ENCODE data around the gene SMAD1. TPM values are rescaled to one million over a fixed set of nuclear protein-coding genes. Genes with fewer than 3 reads are reported as not detected.
A peak's percentile ranks its signal among the peaks of the same experiment; 100 is the strongest.

SMAD1 gene
- total RNA-seq: 14.5 to 17.6 TPM (median 16.5 TPM) in 3 replicates
- long read RNA-seq, transcript SMAD1-201 (7 exons, 1,966 nt): major isoform, 5 of 8 reads
- long read RNA-seq, partial matches to known transcripts: 1 of 8 reads
- long read RNA-seq, other reads (novel, unspliced or antisense): 2 of 8 reads

DNA sequence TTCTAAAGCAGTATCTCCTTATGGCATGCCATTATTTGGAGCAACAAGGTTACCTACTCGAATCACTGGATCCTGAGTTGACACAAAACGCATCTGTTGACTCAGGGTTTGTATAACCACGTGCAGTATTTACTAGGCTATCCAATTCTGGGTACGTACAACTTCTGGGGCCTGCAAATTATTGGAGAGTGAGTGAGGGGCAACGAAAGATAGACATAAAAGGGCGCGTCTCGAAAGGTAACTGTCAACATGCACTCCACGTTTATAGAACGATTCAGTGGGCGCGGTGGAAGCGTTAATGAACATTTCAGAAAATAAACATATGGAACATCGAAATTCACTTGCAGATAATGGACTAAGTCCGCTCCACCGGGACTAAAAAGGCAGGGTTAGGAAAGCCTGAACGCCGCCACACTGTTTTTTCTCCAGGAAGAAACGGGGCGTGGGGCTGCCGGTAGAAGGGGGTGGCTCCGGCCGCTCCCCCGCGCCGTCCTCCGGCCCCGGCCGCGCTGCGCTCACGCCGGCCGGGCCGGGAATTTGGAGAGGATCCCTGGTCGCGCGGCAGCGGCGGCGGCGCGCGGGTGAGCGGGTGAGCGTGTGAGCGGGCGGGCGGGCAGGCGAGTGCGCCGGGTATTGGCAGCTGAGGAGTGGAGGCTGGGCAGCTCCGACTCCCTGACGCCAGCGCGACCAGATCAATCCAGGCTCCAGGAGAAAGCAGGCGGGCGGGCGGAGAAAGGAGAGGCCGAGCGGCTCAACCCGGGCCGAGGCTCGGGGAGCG is at the start of gene SMAD1:
TSS of gene SMAD1 (plus strand) at position 690 of the 778 bp plus-strand sequence. CDS start 32,761 bp downstream, outside the sequence.
- H3K4me3 Mint-ChIP-seq (ENCODE audit: unreplicated experiment): peak within 1 kb of the TSS; percentile 74
- peak within 1 kb of the TSS; percentile 87 for H3K27ac Mint-ChIP-seq (ENCODE audit: unreplicated experiment)
- no peaks in the 10 kb centered on the region for H3K36me3 Mint-ChIP-seq (ENCODE audit: low read depth)
- peak; percentile 94 for DNase-seq (ENCODE audit: low spot score)
- no peaks in the 10 kb centered on the region for H3K27me3 Mint-ChIP-seq (ENCODE audit: low read depth)
- TF ChIP-seq, protein P1, sequence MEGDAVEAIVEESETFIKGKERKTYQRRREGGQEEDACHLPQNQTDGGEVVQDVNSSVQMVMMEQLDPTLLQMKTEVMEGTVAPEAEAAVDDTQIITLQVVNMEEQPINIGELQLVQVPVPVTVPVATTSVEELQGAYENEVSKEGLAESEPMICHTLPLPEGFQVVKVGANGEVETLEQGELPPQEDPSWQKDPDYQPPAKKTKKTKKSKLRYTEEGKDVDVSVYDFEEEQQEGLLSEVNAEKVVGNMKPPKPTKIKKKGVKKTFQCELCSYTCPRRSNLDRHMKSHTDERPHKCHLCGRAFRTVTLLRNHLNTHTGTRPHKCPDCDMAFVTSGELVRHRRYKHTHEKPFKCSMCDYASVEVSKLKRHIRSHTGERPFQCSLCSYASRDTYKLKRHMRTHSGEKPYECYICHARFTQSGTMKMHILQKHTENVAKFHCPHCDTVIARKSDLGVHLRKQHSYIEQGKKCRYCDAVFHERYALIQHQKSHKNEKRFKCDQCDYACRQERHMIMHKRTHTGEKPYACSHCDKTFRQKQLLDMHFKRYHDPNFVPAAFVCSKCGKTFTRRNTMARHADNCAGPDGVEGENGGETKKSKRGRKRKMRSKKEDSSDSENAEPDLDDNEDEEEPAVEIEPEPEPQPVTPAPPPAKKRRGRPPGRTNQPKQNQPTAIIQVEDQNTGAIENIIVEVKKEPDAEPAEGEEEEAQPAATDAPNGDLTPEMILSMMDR (IDR thresholded peaks at IDR 0.05): no peak
- peaks cover 8% of the 10 kb centered on the region for H3K4me1 Mint-ChIP-seq (ENCODE audit: low read depth)
- no peaks in the 10 kb centered on the region for H3K9me3 Mint-ChIP-seq (ENCODE audit: low read depth)

DNA sequence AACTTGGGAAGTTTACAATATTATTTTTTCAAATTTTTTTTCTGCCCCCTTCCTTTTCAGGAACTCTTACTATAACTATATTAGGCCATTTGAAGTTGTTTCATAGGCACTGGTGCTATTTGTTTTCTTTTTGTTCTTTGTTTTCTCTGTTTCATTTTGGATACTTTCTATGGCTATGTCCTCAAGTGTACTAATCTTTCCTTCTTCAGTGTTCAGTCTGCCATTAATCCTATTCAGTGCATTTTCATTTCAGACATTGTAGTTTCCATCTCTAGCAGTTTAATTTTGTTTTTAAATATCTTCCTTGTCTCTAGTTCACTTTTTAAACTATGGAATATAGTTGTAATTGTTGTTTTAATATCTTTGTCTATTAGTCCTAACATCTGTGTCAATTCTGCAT is 48.0 kb upstream of the SMAD1 start:
- H3K27ac Mint-ChIP-seq (ENCODE audit: unreplicated experiment): no peak overlapping the region
- peaks cover 39% of the 10 kb centered on the region for H3K27me3 Mint-ChIP-seq (ENCODE audit: low read depth)
- TF ChIP-seq, protein P1 (IDR thresholded peaks at IDR 0.05): no peak
- H3K9me3 Mint-ChIP-seq (ENCODE audit: low read depth): peaks cover 22% of the 10 kb centered on the region
- DNase-seq (ENCODE audit: low spot score): no peak
- H3K4me1 Mint-ChIP-seq (ENCODE audit: low read depth): no peaks in the 10 kb centered on the region
- no peak overlapping the region for H3K4me3 Mint-ChIP-seq (ENCODE audit: unreplicated experiment)
- peaks cover 3% of the 10 kb centered on the region for H3K36me3 Mint-ChIP-seq (ENCODE audit: low read depth)

DNA sequence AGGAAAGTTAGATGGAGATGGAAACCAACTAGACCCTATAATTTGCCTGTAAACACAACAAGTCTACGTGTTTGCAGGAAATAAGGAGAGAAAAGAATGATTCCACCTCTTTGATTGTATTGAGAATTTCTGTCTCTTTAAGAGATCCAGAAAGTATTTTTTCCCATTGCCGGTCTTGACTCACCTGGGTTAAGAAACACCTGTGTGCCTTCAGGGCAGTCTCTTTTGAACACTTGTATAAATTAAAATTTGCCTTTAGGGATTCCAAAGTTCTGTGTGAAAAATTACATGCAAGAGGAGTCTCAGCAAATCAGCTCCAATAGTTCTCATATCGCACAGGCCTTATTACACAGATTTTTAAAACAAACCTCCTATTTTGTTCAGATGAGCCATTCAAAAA is 46.0 kb upstream of the SMAD1 start:
- H3K4me1 Mint-ChIP-seq (ENCODE audit: low read depth): no peaks in the 10 kb centered on the region
- TF ChIP-seq, protein P1 (IDR thresholded peaks at IDR 0.05): no peak
- no peak overlapping the region for H3K4me3 Mint-ChIP-seq (ENCODE audit: unreplicated experiment)
- peaks cover 34% of the 10 kb centered on the region for H3K27me3 Mint-ChIP-seq (ENCODE audit: low read depth)
- no peak for DNase-seq (ENCODE audit: low spot score)
- peaks cover 22% of the 10 kb centered on the region for H3K9me3 Mint-ChIP-seq (ENCODE audit: low read depth)
- peaks cover 3% of the 10 kb centered on the region for H3K36me3 Mint-ChIP-seq (ENCODE audit: low read depth)
- H3K27ac Mint-ChIP-seq (ENCODE audit: unreplicated experiment): no peak overlapping the region

DNA sequence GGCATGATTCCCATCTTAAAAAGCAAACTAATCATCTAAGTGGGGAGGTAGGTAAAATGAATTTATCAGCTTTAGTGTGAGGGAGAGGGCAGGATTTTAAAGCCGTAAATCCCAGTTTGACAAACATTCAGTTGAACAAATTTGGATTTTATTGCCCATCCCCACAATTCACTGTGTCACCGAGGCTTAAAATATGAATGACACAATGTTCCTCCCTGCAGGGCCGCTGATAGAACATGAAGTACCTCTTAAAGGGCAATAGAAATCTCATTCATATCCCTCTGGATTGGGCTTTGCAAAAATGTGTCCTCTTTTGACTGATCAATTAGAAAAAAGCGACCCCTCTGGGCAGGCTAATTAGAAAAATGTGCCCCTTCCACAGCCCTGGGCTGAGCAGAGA is 45.5 kb upstream of the SMAD1 start:
- DNase-seq (ENCODE audit: low spot score): no peak
- Mint-ChIP-seq H3K27ac (ENCODE audit: unreplicated experiment) (no peak overlapping the region), H3K4me1 (ENCODE audit: low read depth) (no peaks in the 10 kb centered on the region), H3K4me3 (ENCODE audit: unreplicated experiment) (no peak overlapping the region), H3K9me3 (ENCODE audit: low read depth) (peaks cover 22% of the 10 kb centered on the region), H3K27me3 (ENCODE audit: low read depth) (peaks cover 32% of the 10 kb centered on the region), H3K36me3 (ENCODE audit: low read depth) (peaks cover 3% of the 10 kb centered on the region)
- TF ChIP-seq, protein P1 (IDR thresholded peaks at IDR 0.05): no peak

DNA sequence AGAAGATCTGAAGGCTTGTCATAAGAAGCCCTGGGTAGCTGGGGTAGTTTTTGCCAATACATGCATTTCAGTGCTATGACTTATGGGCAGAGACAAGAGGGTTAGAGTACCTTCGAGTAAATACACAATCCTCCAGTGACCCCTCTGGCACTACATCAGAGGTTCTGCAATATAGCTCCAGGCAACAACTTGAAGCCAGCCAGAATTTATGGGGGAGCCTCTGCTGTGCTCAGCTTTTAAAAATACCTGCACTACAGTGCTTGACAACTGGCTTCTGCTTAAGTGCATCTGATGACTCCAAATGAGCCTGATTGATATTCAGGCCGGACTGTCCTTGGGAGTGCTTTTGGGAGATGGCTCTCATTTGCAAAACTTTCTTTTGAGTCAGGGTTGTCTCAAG is 44.9 kb upstream of the SMAD1 start:
- no peak for DNase-seq (ENCODE audit: low spot score)
- peaks cover 3% of the 10 kb centered on the region for H3K36me3 Mint-ChIP-seq (ENCODE audit: low read depth)
- no peak overlapping the region for H3K4me3 Mint-ChIP-seq (ENCODE audit: unreplicated experiment)
- no peak overlapping the region for H3K27ac Mint-ChIP-seq (ENCODE audit: unreplicated experiment)
- H3K4me1 Mint-ChIP-seq (ENCODE audit: low read depth): no peaks in the 10 kb centered on the region
- H3K9me3 Mint-ChIP-seq (ENCODE audit: low read depth): peaks cover 22% of the 10 kb centered on the region
- TF ChIP-seq, protein P1 (IDR thresholded peaks at IDR 0.05): no peak
- H3K27me3 Mint-ChIP-seq (ENCODE audit: low read depth): peaks cover 28% of the 10 kb centered on the region
